Measurements from ENCODE around the gene RUNX2.

- TF ChIP-seq EZH2 (IDR thresholded peaks at IDR 0.05; ENCODE audit: low read length), result no peak
- TF ChIP-seq CTCF (optimal IDR thresholded peaks at IDR 0.05 in 1 of 3, IDR thresholded peaks at IDR 0.05 in 1 of 3, conservative IDR thresholded peaks at IDR 0.05 in 1 of 3; ENCODE audit: extremely low read depth in 1 of 3, insufficient read depth in 2 of 3, low read length in 3 of 3), result no peak
Measured at GRCh38 chr6:45568626-45569025, 240.5 kb downstream of the RUNX2 start.
